ENCODE measurements around the gene RAPGEF5.

DNA sequence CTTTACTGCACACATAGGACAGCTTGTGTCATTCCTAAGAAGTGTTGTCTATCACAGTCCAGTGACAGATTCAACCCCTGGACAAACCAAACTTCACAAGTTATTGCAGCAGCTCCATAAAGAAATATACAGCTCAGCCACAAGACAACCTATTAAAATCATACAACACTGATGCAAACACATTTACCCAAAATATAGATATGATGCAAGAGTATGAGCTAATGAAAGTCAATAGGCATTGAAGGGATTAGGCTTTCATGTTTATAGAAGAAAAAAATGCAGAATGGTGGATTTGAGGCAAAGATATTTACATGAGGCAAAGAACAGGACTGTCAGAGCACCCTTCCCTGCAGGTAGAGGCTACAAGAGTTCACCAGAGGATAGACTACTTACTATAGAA, 14.9 kb upstream of the RAPGEF5 start:
- TF ChIP-seq CTCF (conservative IDR thresholded peaks at IDR 0.05) (no peak), EZH2 (IDR thresholded peaks at IDR 0.05; ENCODE audit: low read depth) (no peak)
